NCI-H226 (cell line): ENCODE results near the gene IGLL5.
"Not testable (repeated sequence)": the region's sequence is repeated elsewhere in the genome, so short reads cannot be mapped to it uniquely, and the experiment has no call there.

Experiments used
- DNase-seq: peaks from one replicate; pipeline ENCODE4 v3.0.0-alpha.2; 2015

Gene IGLL5

GRCh38 chr22:22884888-22885840 lies 2.5 kb upstream of the IGLL5 start:
- DNase-seq: no peak

DNA sequence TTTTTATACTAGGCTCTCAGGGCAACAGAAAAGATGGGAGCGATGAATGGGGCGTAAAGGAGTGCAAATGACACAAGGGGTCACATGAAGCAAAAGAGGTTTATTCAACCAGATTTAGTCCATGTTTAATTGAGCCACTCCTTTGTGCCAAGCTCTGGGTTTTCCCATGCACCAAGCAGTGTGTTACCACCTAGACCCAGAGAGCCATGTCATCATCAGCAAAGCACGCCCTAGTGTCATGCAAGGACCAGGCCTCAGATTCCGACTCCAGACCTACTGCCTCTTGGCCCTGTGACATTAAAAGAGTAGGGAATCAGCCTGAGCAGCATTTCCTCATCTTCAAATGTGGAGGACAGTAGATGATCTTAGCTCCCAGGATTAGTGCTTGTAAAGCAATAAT lies 1.1 kb upstream of the IGLL5 start:
- no peak for DNase-seq

DNA sequence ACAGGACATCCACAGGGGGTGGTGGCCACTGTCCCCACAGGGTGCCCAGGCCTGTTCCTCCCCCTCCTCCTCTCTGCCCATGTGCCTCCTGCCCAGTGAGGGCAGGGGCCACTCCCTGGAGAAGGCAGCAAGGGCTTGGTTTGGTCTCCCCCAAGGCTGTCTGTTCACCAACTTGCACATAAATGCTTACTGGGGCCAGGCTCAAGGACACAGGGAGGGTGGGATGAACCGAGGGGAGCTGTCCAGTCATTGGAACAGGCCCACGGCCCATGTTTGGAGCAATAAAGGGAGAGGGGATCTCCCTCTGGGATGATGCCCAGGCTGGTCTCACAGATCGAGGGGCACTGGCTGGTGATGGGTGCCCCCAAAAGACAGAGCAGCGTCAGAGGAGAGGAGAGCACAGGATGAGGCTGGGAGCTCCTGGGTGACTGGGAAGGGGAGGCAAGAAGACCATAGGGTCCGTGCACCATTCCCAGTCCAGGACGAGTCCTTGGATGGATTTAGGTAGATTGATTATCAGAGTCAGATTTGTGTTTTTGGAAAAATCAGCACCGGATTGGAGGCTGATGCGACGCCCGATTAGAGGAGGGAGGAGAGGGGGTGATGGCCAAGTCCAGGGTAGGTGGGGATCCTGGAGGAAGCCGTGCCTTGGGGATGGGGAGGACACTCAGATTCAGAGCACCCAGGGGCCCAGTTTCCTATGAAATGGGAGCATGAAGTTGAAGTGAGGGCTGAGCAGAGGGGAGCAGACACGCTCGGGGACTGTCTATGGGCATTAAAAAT lies 1.1 kb downstream of the IGLL5 start:
- no peak for DNase-seq

DNA sequence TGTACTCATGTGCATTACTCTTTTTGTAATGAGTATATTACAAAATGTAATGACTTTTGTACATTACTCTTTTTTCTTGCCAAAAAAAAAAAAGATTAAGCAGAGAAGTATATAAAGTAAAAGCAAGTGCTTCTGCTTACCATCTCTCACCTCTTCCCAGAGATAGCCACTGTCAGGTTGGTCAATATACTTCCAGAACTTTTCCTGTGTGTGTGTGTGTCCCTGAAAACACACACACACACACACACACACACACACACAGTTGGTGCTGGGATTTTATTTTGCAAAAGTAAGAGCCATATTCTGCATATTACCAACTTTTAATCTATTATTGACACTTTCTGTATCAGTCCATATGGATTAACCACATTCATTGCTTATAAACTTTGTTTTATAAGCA lies 2.5 kb downstream of the IGLL5 start:
- no peak for DNase-seq

DNA sequence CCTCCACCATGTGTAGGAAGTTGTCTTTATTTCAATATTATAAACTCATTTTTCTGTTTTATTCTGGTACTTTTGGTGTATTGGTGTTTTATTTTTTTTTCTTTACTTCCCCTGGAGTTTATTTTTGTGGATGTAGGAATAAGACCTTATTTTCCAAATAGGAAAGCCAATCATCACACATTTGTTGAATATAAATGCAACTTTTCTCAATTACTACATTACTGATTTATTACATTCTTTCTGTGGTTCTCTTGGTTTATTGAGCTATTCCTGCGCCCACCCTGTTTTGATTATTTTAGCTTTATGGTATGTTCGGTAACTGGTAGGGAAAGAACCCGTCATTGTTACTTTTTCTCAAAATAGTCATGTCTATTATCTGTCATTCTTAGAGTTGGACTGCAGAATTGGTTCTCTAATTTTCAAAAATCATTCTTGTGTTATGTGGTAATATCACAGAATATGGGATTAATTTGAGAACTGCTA lies 3.6 kb downstream of the IGLL5 start:
- no peak for DNase-seq

DNA sequence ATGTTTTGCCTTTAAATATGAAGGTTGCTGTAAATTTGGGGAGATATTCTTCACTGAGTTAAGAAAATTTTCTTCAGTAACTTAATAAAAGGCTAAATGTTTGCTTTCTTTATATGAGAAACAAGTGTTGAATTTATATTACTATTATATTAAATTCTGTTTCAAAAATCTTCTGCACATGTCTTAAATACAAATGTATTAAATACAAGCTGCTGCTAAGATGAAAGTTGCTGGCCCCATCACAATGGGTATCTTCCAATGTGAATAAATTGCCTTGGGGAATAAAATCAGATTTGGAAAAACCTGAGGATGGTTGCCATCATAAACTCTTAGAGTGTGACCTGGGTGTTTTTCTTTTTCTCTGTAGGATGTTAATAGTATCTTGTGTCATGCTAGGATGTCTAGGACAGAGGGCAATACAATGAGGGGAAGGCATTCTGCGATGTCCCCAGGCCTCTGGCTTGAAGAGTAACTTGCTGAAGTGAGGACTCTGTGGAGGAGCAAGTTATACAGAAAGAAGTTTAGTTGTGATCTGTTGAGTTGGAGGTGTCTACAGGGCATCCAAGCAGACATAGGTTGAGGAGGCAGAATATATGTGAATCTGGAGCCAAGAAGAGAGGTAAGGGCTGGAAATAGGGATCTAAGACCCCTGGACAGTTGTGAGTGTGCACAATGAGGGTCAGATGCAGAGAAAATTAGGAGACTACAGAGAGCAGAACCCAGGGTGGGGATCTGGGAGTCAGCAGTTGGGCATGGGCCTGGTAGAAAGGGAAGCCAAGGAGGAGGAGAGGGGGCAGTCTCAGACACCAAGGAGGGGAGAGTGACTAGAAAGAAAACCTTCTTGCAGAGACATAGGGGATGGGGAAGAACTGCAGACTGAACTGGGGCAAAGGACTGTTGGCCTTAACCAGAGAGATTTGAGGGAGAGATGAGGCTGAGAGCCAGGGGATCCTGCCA lies 4.8 kb downstream of the IGLL5 start:
- DNase-seq: no peak

- DNase-seq: no peak
Measured at GRCh38 chr22:22893077-22893805, 5.6 kb downstream of the IGLL5 start.

DNA sequence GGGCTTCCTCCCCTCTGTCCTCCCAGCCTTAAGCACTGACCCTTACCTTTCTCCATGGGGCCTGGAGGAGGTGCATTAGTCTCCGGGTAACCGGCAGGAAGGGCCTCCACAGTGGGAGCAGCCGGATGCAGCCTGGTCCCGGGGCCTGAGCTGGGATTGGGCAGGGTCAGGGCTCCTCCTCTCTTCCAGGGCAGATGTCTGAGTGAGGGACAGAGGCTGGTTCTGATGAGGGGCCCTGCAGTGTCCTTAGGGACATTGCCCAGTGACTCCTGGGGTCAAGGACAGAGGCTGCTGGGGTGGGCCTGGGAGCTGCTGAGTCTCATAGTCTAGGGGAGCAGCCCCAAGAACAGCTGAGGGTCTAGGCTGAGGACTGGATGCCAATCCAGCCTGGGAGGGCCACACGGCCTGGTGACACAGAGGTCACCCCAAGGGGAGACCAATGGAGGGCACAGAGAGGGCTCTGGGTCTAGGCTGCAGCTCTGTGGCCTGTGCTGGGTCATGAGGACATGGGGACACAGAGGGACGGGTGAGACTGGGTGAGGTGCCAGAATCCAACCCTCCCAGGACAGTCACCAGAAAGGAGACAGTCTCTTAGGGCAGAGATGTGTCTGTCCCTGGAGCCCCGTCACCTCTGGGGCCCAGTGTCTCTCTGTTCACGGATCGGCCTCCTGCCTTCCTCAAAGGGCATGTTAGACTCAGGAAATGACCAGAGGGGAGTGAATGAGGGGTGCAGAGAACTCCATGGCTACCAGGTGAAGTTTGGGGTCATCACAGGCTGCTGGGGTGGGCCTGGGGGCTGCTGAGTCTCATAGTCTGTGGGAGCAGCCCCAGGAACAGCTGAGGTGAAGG lies 6.5 kb downstream of the IGLL5 start:
- no peak for DNase-seq

DNA sequence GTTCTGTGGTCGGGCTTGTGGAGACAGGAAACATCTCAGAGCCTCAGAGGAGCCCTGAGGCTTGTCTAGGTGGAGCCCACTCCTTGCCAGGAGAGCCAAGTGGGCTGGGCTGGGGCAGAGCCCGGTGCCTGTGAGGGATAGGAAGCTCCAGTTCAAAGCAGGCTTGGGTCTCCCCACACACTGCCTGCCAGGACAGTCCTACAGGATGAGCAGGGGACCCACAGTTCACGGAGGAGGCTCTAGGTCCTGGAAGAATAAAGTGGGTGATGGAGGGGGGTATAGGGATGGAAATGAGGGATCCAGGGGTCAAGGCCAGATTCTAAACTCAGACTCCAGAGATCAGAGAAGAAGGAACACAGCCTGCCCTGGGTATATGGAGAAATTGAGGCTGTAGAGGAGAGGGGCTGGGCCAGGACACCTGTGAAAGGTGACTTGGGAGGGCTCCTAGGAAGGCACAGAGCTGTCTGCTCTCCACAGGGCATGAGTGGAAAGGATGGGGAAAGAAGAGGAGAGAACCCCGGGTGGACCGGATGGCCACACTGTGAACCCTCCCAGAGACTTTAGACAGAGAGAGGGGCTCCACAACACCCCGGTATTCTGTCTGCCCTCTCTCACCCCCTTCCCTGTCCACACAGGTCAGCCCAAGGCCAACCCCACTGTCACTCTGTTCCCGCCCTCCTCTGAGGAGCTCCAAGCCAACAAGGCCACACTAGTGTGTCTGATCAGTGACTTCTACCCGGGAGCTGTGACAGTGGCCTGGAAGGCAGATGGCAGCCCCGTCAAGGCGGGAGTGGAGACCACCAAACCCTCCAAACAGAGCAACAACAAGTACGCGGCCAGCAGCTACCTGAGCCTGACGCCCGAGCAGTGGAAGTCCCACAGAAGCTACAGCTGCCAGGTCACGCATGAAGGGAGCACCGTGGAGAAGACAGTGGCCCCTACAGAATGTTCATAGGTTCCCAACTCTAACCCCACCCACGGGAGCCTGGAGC lies 7.4 kb downstream of the IGLL5 start:
- DNase-seq: no peak

- DNase-seq: no peak
Measured at GRCh38 chr22:22895776-22896445, 8.3 kb downstream of the IGLL5 start.

- no peak for DNase-seq
Measured at GRCh38 chr22:22896601-22897000, 9.0 kb downstream of the IGLL5 start.

DNA sequence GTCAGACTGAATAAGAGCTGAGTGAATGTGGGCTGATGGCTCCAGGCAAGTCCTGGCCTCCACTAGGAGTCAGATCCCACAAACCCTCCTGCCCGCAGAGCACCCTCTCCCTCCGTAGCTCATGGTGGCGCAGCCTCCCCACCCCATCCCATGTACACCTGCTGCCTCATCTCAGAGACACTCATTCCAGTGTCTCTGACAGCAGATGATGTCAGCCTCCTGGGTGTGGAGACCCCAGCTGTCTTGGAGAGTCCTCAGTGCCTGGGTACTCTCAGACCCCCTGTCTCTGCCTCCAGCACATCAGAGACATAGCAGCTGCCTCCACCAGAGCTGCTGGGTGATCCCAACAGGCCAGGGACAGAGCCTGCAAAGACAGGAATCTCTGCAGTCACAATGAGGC lies 9.5 kb downstream of the IGLL5 start:
- no peak for DNase-seq

GRCh38 chr22:22897947-22898346 lies 10.3 kb downstream of the IGLL5 start:
- DNase-seq: no peak

DNA sequence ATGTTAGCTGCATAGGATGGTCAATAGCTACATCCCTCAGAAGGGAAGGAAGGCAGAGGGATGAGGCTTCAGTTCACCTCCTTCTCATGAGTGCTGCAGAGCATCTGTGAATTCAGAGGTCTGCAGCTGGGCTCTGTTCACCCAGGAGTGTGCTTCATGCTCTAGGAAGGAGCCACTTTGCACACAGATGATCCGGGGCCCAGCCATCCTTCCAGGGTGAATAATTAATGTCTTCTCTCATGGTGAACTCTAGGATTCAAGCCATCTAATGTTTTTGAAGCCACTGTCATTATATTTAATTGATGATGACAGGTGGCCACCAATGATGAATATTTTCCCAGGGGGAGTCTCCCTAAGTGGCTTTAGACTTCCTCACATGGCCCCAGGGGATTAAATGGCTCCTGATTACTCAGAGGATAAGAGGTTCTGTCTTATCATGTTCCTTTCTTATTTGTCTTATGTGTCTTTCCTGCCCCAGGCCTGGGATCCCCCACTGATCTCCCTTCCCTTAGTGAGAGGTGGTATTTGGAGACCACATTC lies 10.9 kb downstream of the IGLL5 start:
- not testable (repeated sequence) for DNase-seq

GRCh38 chr22:22899342-22900080 lies 11.9 kb downstream of the IGLL5 start:
- DNase-seq: not testable (repeated sequence)

DNA sequence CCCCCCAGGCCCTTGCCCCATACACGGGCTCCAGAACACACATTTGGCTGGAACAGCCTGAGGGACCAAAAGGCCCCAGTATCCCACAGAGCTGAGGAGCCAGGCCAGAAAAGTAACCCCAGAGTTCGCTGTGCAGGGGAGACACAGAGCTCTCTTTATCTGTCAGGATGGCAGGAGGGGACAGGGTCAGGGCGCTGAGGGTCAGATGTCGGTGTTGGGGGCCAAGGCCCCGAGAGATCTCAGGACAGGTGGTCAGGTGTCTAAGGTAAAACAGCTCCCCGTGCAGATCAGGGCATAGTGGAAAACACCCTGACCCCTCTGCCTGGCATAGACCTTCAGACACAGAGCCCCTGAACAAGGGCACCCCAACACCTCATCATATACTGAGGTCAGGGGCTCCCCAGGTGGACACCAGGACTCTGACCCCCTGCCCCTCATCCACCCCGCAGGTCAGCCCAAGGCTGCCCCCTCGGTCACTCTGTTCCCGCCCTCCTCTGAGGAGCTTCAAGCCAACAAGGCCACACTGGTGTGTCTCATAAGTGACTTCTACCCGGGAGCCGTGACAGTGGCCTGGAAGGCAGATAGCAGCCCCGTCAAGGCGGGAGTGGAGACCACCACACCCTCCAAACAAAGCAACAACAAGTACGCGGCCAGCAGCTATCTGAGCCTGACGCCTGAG lies 13.1 kb downstream of the IGLL5 start:
- DNase-seq: not testable (repeated sequence)

DNA sequence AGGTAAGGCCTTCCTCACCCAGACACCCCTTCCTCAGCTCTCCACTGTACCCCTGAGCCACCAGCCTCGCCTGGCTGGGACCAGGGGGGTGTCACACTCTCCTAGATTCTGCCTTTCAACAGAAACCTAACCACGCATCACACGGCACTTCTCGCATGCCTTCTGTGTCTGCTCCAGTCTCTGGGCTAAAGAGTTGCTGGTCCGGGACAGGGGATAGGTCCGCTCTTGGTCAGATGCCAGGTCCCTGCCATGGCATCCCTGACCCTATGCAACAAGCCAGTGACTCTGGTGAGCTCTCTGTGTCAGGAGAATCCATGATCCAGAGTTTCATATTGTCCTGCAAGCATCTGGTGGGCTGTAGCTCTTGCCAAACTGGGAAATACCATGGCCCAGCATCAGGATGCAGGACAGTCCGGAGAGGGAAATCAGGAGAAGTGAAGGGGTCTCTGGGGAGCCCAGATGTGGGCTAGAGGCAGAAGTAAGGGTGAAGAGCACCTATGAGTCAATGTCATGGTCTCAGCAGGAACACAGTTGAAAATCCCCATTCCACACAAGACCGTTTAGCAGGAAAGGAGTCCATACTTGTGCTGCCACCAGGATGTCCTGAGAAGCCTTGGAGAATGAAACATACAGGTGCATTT lies 14.1 kb downstream of the IGLL5 start:
- DNase-seq: no peak
